Measurements from ENCODE around the gene SEC14L5.

SEC14L5 gene

DNA sequence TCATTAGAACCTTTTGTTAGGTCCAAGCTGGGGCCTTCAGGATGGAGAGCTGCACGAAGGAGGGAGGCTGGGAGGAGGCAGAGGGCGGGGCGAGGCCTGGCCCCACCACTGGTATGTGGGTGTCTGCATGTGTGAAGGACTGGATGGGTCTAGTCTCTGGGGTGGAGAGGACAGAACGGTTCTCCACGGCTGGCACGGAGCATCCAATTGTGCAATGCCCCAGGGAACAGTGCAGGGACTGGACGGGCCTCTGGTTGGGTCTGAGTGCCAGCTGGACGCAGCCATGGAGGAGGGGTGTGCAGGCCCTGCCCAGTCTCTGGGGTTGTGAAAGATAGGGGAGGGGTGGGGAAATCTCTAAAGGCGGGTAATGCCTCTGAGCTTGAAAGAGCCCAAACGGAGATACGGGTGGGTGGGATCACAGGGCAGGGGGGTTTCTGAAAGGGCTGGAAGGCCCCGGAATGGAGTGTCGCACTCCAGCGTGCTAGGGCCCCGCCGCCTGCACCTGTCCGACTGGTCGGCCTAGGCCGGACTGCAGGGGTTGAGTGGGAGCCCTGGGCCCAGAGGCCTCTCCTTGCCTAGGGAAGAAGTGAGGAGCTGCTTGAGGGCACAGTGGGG, 22.8 kb upstream of the SEC14L5 start:
- no peak overlapping the region for H3K4me2 ChIP-seq (ENCODE audit: low read depth, low read length, poor library complexity, severe bottlenecking)
- H3K4me3 ChIP-seq (ENCODE audit: low read length, poor library complexity, severe bottlenecking) = no peak overlapping the region
- H3K36me3 ChIP-seq (ENCODE audit: insufficient read depth, low read length) = no peaks in the 10 kb centered on the region
- H3K9ac ChIP-seq (ENCODE audit: low read depth, low read length, poor library complexity, severe bottlenecking) = no peak overlapping the region
- no peak overlapping the region for H2AFZ ChIP-seq (ENCODE audit: low read length)
- TF ChIP-seq, protein P1, sequence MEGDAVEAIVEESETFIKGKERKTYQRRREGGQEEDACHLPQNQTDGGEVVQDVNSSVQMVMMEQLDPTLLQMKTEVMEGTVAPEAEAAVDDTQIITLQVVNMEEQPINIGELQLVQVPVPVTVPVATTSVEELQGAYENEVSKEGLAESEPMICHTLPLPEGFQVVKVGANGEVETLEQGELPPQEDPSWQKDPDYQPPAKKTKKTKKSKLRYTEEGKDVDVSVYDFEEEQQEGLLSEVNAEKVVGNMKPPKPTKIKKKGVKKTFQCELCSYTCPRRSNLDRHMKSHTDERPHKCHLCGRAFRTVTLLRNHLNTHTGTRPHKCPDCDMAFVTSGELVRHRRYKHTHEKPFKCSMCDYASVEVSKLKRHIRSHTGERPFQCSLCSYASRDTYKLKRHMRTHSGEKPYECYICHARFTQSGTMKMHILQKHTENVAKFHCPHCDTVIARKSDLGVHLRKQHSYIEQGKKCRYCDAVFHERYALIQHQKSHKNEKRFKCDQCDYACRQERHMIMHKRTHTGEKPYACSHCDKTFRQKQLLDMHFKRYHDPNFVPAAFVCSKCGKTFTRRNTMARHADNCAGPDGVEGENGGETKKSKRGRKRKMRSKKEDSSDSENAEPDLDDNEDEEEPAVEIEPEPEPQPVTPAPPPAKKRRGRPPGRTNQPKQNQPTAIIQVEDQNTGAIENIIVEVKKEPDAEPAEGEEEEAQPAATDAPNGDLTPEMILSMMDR (conservative IDR thresholded peaks at IDR 0.05; ENCODE audit: low read length) = no peak
- TF ChIP-seq EZH2phosphoT487 (IDR thresholded peaks at IDR 0.05; ENCODE audit: borderline replicate concordance) = no peak
- no peaks in the 10 kb centered on the region for H3K9me2 ChIP-seq (replicated peaks; ENCODE audit: low read depth, low read length)
- no peaks in the 10 kb centered on the region for H3K79me2 ChIP-seq (ENCODE audit: insufficient read depth, low read length)
- H3K9me3 ChIP-seq (ENCODE audit: insufficient read depth, low read depth, low read length) = no peaks in the 10 kb centered on the region
- no peaks in the 10 kb centered on the region for H3K4me1 ChIP-seq (ENCODE audit: insufficient read depth, low read length, poor library complexity, severe bottlenecking)
- H3F3A ChIP-seq (ENCODE audit: low read depth) = no peaks in the 10 kb centered on the region
- no peaks in the 10 kb centered on the region for H3K27me3 ChIP-seq (ENCODE audit: insufficient read depth, low read length, poor library complexity, severe bottlenecking)
- H4K20me1 ChIP-seq (ENCODE audit: insufficient read depth, low read length, poor library complexity, severe bottlenecking) = no peaks in the 10 kb centered on the region

DNA sequence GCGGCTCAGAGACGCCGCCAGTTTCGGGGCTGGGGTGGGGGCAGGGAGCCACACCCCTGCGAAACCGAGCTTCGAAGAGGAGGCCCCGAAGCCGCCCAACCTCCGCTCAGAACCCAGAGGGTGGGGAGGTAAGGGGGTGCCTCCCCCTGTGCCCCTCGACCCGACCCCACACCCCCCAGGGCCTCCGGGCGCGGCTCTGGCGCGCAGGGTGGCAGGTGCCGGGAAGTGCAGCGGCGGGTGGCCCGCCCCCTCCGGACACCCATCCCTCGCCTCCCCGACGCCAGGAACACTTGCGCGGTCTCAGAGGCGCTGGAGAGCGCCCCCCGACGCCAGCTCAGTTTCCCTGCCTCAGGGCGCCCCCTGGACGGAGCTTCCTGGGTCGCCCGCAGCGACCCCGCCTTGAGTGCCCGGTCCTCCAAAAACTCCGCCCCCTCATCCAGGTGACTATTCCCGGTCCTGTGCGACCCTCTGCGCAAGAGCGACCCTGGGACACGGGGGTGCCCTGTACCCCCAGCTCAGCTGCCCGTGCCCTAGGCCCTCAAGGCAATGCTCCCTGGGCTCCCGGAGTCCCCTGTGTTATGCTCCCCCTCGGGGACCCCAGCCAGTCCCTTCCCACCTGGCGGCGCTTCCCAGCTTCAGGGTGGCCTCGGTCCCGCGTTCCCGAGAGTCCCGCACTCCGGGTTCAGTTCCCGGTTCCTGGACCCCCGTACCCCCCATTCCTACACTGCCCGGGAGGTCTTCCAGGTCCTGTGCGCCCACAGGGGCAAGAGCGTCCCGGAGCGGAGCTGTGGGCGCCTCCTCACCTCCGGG, 21.7 kb upstream of the SEC14L5 start:
- H4K20me1 ChIP-seq (ENCODE audit: insufficient read depth, low read length, poor library complexity, severe bottlenecking) = no peaks in the 10 kb centered on the region
- no peaks in the 10 kb centered on the region for H3K9me2 ChIP-seq (replicated peaks; ENCODE audit: low read depth, low read length)
- no peak overlapping the region for H3K4me3 ChIP-seq (ENCODE audit: low read length, poor library complexity, severe bottlenecking)
- no peaks in the 10 kb centered on the region for H3K27me3 ChIP-seq (ENCODE audit: insufficient read depth, low read length, poor library complexity, severe bottlenecking)
- TF ChIP-seq, protein P1 (conservative IDR thresholded peaks at IDR 0.05; ENCODE audit: low read length) = no peak
- TF ChIP-seq EZH2phosphoT487 (IDR thresholded peaks at IDR 0.05; ENCODE audit: borderline replicate concordance) = no peak
- no peak overlapping the region for H2AFZ ChIP-seq (ENCODE audit: low read length)
- no peak overlapping the region for H3K4me2 ChIP-seq (ENCODE audit: low read depth, low read length, poor library complexity, severe bottlenecking)
- H3K36me3 ChIP-seq (ENCODE audit: insufficient read depth, low read length) = no peaks in the 10 kb centered on the region
- no peaks in the 10 kb centered on the region for H3K4me1 ChIP-seq (ENCODE audit: insufficient read depth, low read length, poor library complexity, severe bottlenecking)
- no peaks in the 10 kb centered on the region for H3K9me3 ChIP-seq (ENCODE audit: insufficient read depth, low read depth, low read length)
- no peak overlapping the region for H3K9ac ChIP-seq (ENCODE audit: low read depth, low read length, poor library complexity, severe bottlenecking)
- H3F3A ChIP-seq (ENCODE audit: low read depth) = no peaks in the 10 kb centered on the region
- no peaks in the 10 kb centered on the region for H3K79me2 ChIP-seq (ENCODE audit: insufficient read depth, low read length)

DNA sequence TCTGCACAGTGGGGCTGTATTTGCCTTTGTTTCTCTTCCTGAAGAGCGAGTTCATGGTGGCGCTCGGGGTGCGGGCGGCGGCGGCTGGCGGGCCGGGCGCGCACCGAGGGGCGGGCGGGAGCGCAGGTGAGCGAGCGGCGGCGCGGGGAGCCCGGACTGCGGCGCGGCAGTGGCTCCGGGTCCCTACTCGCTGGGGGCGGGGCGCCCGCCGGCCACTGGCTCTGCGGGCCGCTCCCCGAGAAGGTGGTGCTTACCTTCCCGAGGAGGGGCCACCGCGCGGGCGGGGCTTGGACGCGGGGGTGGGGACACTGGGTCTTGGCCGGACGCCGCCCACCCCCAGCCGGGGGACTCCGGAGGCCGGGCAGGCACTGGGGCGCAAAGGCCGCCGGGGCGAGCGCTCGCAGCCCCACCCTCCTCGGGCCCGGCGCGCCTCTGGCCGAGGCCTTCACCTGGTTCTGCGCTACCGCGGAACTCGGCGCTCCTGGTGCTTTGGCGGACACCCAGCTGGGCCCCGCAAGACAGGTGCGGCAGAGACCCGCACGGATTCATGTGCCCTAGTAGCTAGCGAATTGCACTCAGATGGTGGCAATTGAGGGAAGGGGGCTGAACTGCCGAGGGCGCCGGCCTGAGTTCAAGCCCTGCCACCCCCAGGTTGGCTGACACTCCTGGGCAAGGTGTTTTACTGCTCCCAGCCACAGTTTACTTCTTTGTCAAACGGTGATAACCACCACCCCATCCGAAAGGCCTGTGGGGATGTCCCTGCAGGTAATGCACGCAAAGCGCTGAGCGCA, 20.9 kb upstream of the SEC14L5 start, which contains the start of gene PPL:
PPL (minus strand) TSS at position 158 of the 791 bp plus-strand sequence; CDS start at position 55, 103 bp downstream.
- Histone ChIP-seq H3K4me3 (ENCODE audit: low read length, poor library complexity, severe bottlenecking) (no peak within 1 kb of the TSS), H3K36me3 (ENCODE audit: insufficient read depth, low read length) (no peaks in the 10 kb centered on the region), H3K79me2 (ENCODE audit: insufficient read depth, low read length) (no peaks in the 10 kb centered on the region), H4K20me1 (ENCODE audit: insufficient read depth, low read length, poor library complexity, severe bottlenecking) (no peaks in the 10 kb centered on the region), H3K9me2 (replicated peaks; ENCODE audit: low read depth, low read length) (no peaks in the 10 kb centered on the region), H3K9me3 (ENCODE audit: insufficient read depth, low read depth, low read length) (no peaks in the 10 kb centered on the region), H3F3A (ENCODE audit: low read depth) (no peaks in the 10 kb centered on the region), H3K27me3 (ENCODE audit: insufficient read depth, low read length, poor library complexity, severe bottlenecking) (no peaks in the 10 kb centered on the region), H3K9ac (ENCODE audit: low read depth, low read length, poor library complexity, severe bottlenecking) (no peak within 1 kb of the TSS), H3K4me1 (ENCODE audit: insufficient read depth, low read length, poor library complexity, severe bottlenecking) (no peaks in the 10 kb centered on the region), H3K4me2 (ENCODE audit: low read depth, low read length, poor library complexity, severe bottlenecking) (no peak within 1 kb of the TSS), H2AFZ (ENCODE audit: low read length) (no peak within 1 kb of the TSS)
- no peak for TF ChIP-seq EZH2phosphoT487 (IDR thresholded peaks at IDR 0.05; ENCODE audit: borderline replicate concordance)
- TF ChIP-seq, protein P1 (conservative IDR thresholded peaks at IDR 0.05; ENCODE audit: low read length) = no peak

All from Loucy (cell line).